Stimulated activated CD4-positive, alpha-beta T cell treated with anti-CD3 and anti-CD28 coated beads, Interleukin-2, amount 100 ng/mL, for 48 hours (primary cell): Measurements from ENCODE around the gene PSTPIP2.
A peak's percentile ranks its signal among the peaks of the same experiment; 100 is the strongest.
"Not testable (repeated sequence)": the region's sequence is repeated elsewhere in the genome, so short reads cannot be mapped to it uniquely, and the experiment has no call there.

Experiments used
- DNase-seq, 2 donors: peaks; one replicate each; pipeline ENCODE4 v3.0.0-alpha.2; 2020

Gene PSTPIP2

DNA sequence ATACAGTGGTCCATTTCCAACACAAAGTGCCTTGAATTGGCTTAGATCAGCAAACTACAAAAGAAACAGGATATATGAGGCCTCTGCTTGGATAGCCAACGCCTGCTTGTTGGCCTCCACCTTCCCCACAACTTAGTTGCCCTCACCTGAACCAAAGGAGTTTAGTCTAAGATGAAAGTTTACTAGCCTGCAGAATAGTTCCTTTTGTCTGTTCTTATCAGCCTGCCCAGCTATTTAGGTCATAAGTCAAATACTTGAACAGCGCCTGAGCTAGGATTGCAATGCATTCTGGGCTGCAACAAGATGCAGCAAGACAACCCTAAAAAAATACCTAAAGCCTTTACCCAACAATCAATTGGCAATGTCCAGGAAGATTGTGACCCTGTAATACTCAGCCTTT, 91.8 kb downstream of the PSTPIP2 start:
- DNase-seq = no peak

DNA sequence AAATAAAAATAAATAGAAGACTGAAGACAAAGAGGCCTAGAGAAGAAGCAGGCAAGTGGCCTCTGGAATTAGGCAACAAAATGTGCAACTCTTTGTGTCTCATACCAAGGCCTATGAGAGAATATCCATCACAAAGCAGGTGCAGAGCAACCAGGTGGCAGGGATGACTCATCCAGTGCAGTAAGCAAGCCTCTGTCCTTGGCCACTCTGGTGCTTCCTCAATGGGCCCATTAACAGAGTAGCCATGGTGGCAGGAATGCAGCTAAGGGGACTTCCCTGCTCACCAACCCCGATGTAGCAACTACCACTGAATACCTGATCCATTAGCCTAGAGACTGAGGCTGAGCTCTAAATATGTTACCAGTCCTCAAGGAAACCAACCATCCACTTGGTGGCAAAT, 94.0 kb downstream of the PSTPIP2 start:
- DNase-seq = no peak

DNA sequence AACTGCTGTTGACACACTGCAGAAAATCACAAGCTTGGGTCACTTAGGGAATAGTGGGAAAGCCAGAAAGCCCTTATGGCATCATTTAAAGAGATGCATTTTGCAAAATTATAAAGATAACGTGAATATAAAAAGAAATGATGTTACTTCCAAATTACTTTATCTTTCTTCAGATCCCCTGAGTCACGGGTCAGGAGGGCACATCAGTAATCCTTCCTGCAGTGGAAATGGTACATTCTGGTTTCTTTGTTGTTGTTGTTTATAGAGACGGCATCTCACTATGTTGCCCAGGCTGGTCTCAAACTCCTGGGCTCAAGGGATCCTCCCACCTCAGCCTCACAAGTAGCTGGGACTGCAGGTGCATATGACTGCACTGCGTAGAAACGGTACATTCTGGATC, 95.1 kb downstream of the PSTPIP2 start:
- DNase-seq = no peak

DNA sequence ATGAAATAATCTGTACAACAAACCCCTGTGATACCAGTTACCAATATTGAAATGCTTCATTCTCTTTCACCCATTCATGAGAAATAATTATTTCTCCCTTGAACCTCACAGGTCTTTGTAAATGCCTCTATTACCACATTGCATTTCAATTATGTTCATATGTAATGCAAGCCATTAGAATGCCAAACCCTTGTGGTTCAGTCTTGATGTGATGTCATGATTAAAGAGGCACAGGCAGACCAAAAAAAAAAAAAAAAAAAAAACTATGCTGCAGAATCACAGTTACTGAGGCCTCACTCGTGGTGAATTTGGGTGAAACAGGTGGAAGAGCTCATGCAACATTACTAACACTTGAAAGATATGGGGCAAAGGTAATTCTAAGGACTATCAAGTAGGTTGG, 95.5 kb downstream of the PSTPIP2 start:
- no peak for DNase-seq

DNA sequence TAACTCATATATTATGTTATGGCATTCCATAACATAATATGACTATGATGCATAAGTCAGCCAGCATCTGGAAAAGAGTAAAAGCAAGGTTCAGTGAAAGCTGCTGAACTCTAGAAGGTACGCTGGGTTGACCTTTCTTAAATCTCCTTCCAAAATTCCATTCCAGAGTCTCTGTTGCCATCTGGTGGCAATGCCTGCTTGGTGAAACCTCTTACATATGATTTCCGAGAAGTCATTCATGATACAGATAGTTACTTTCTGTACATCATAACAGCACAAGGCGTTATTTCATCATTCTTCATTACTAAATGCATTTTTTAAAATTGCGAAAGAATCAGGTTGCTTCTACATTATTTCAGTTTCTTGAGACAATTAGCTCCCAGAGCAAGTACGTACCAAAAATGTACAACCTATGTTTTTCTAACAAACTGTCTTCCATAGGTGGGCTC, 97.9 kb downstream of the PSTPIP2 start:
- peak; percentile 51 to 54 for DNase-seq

DNA sequence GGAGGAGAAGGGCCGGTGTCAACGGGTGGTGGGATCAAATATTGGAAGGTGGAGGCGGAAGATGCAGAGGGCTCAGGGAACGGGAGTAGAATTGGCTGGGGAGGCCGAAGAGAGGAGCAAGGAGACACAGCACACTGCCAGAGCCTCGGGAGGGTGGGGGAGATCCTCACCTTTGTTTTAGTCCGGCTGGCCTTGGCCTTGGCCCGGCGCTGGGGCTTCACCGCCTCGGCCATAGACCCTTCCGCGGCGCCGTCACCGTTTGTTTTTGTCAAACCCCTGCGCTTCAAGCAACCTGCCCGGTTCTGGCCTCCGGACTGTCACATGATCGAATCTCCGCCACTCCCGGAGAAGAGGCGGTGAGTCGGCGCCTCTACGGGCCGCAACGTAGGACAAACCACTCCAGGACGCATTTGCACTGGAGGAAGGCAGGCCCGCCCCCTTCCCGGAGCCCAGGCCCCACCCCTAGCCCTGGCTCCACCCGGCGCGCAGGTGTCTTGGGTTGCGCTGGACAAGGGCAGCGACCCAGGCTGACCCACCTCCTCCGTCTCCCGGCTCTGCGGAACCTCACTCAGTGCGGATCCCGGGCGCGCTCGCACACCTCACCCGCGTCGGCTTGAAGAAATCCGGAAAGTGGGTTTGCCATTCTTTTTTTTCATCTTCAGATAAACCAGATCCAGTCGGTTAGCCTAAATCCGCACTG, 104.9 kb downstream of the PSTPIP2 start, which contains the start of gene EPG5:
Gene EPG5, minus strand, starts transcription at position 323 of the 700 bp plus-strand sequence. Its CDS starts 90 bp downstream, at position 233.
- DNase-seq = peak; percentile 86 to 91

DNA sequence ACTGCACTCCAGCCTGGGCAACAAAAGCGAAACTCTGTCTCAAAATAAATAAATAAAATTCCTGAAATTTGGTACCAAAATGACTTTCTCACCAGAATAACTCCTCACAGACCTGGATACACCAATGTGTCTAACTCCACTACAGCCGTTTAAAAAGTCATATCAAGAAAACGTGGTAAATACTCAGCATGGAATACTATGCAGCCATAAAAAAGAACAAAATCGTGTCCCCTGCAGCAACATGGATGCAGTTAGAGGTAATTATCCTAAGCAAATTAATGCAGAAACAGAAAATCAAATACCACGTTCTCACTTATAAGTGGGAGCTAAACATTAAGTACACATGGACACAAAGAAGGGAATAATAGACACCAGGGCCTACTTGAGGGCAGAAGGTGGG, 107.1 kb downstream of the PSTPIP2 start:
- DNase-seq = not testable (repeated sequence)

DNA sequence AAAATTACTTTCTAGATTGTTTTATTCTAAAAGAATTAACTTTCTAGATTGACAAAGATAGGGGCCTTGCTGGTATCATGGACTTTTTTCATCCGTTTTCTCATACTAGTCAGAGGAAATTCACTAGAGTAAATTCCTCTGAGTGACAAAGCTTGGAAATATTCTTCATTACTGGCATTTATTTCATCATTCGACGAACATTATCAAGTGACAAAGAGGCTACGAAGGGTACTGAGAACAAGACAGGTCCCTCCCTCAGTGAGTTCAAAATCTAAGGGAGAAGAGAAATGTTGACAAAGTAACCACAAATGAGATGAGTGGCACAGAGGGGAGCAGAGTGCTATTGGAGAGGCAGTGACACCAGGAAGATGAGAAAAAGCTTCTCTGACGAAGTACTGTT, 109.2 kb downstream of the PSTPIP2 start:
- DNase-seq = no peak

DNA sequence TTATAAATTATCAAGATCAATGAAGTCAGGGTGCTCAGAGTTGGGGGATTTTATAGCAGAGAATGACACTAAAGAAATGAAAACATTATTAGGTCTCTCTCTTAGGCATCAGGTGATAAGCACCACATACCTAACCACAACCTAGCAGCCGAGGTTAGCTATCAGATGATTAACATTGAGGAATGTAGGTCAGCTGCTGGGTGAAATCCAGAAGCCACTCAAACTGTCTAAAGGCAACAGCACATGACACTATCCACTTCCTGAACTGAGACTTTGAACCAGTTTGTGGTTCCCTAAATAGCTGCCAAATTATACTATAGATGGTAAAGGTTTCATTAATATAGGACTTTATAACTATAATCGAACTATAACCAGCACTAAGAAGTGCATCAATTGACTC, 109.6 kb downstream of the PSTPIP2 start:
- DNase-seq = peak in 1 of 2 donors; percentile 12

DNA sequence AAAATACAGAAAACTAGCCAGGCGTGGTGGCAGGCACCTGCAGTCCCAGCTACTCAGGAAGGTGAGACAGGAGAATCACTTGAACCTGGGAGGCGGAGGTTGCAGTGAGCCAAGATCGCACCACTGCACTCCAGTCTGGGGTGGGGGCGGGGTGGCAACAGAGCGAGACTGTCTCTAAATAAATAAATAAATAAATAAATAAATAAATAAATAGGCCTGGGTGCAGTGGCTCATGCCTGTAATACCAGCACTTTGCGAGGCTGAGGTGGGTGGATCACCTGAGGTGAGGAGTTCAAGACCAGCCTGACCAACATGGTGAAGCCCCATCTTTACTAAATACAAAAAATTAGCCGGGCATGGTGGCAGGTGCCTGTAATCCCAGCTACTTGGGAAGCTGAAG, 112.6 kb downstream of the PSTPIP2 start:
- not testable (repeated sequence) for DNase-seq

DNA sequence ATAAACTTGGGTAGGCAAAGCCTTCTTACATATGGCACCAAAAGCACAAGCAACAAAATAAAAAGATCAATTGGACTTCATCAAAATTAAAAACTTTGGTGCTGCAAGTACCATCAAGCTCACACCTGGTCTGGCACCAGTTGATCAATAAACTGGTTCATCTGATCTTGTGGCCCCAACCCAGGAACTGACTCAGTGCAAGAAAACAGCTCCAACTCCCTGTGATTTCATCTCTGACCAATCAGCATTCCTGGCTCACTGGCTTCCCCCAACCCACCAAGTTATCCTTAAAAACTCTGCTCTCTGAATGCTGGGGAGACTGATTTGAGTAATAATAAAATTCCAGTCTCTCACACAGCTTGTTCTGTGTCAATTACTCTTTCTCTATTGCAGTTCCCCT, 113.3 kb downstream of the PSTPIP2 start:
- DNase-seq = no peak

DNA sequence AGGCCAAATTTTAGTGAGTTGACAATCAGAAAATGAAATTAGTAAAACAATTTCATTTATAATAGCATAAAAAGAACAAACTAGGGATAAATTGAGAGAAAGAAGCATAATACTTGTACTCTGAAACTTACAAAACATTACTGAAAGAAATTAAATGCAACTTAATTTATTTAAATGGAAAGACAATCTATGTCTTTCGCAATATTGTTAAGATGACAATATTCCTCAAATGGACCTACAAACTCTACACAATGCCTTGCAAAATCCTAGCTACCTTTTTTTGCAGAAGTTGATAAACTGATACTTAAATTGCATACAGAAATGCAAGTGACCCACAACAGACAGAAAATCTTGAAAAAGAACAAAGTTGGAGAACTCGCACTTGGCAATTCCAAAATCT, 114.0 kb downstream of the PSTPIP2 start:
- DNase-seq = no peak

DNA sequence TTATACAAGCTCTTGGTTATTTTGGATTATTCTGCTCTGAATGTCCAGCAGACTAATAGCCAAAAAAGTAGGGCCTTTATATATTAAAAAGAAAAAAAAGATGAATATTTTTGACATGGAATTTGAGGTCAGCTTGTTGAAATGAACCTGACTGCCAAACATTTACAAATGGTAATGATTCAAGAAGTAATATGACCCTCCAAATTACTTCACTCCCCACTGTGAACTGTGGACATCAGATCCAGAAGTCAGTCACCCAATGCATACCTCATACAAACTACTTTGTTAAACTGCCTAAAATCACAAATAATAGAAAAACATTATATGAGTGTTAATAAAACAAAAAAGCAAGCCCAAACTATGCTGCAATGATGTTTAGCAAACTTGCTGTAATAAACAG, 115.0 kb downstream of the PSTPIP2 start:
- DNase-seq = no peak

DNA sequence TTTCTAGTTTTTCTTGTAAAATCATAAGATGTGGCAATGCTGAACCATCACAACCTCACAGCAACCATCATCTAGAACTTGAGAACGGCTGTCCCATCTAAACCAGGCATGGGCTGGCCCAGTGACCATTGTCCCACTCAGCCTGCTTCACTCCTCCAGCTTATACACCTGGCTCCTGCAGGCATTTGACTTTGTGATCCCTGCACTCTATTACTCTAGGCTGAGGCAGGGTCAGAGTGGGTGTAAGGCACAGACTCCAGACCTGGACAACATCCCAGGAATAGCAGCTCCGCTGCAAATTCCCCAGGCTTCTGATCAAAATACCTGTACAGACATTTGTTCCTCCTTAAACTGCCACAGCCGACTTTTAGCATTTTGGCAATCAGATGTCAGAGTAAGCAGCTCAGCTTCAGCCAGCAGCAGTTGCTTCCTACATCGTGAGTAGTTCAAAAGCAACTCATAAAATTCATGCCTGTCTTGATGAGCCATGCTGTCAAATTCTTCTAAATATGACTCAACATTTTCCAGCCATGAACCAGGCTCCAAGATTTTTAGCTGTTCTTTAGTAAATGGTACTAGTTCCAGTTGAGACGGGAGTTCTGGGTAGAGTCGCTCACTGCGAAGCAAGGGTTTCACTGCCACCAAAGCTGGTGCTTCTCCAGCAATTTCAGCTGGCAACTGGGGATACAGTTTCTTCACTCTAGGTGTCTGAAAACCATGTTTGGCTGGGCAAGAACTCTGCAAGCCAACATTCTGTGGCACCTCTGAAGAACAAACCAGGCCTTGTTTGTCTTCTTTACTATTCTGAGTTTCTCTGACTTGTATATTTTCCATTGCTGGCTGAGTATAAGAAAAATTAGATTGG, 117.8 kb downstream of the PSTPIP2 start:
- DNase-seq = no peak

DNA sequence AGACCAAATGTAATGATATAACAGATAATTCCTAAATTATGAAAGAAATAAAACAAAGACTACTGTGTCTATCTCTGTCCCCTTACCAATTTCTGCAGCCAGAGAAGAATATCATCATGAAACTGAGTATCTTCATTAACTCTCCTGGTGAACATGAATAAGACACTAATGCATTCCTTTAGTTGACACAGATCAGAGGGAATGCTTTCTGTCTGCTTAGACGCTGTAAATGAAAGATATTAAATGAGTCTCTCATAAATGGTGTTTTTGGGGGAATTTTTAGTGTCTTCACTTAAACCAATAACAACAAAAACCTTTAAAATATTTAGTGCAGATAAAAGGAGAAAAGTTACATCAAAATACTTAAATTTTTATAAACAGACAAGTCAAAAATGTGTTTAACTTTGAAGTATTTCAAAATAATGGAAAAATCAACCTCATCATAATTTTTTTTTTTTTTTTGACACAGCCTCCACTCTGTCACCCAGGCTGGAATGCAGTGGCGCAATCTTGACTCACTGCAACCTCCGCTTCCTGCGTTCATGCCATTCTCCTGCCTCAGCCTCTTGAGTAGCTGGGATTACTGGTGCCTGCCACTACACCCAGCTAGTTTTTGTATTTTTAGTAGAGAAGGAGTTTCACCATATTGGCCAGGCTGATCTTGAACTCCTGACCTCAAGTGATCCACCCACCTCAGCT, 120.9 kb downstream of the PSTPIP2 start:
- DNase-seq = no peak

DNA sequence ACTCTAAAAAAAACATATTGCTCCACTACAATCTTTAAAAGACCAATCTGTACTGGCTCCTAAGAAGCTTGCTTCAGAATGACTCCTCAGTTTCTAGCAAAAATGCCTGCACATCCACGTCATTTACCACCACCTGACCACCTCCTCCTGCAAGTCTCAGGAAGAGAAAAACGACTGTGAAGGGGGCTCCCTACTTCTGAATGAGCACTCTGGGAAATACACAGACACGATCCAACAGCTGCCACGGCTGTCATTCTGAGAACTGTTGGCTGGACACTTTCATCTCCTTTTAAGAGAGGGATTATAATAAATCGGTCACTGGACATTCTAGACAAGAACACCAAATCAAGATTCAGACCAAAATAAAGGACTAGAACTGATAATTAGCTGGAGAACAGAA, 126.4 kb downstream of the PSTPIP2 start:
- DNase-seq = no peak

DNA sequence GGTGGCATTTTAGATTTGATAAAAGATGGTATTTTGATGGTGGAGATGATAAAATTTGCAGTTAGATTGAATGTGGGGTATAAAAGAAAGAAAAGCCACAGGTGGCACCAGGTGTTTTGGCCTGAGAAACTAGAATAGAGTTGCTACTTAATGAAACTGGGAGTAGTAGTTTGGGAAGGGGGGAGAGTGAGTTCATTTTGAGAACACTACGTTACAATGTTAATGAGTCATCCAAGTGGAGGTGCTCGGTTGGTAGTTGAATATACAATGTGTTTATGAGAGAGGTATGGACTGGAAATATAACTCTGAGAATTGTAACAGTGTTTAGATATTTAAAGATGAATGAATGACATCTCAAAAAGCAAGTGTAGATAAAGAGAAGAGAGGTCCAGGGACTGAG, 131.3 kb downstream of the PSTPIP2 start:
- DNase-seq = no peak

DNA sequence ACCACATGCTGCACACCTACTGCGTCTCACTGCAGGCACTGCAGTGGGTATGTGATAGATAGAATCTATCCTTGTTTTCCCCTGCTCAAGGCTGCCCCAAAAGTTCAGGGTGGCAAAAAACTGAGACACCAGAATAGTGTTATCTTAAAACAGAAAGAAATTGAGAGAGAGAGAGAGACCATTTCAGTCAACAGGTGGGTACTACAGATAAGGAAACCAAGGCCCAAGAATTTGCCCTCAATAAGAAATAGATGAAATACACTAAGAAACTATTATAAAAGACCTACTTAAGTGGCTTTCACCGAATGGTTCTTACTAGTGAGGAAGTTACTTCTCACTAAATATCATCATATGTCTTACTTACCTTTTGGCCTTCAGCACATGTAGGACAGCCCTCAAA, 132.8 kb downstream of the PSTPIP2 start:
- DNase-seq = no peak

DNA sequence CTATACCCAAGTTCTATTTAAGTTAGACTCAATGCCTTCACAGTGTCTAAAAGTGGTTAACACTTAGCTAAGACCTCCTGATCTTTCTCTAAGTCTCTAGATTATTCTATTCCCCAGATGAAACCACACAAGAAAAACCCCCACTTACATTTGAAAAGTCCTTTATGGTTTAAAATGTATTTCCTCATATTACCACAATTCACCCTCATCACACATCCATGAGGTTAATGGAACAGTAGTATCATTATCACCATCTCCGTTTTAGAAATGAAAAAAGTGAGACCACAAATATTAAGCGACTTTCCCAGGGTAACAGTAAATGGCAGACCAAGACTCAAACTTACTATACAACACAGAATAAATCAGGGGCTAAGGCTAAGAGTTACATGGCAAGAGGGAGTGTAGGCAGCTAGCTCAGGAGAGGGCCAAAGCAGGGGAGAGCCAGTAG, 133.5 kb downstream of the PSTPIP2 start:
- DNase-seq = no peak

DNA sequence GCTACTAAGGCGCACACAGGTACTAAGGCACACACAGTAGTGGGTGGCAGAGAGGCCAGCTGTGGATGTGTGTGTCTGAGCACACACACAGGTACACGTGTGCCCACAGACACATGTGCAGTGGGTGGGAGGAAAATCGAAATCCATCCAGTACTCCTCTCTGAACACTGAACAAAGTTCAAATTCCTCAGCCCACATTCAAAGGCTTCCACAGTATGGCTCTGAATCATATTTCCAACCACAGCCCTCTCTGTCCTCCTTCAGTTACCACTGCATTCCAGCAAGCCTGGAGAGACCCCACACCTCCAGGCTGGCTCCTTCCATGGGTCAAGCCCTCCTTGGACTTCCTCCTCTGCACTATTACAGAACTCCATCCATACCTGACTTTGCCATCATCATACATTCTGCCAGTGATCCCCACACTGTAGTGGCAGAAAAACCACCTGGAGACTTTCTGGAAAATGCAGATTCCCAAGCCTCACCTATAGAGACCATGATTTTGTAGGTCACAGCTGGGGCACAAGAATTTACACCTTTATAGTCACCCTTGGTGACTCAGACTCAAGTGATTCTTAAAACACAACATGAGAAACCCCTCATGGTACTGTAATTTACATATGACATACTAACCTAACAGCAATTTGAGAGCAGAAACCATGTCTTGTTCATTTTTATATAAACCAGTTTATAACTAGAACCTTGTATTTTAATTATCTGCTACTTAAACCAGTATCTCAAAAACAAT, 136.3 kb downstream of the PSTPIP2 start:
- no peak for DNase-seq
